22Rv1 (cell line): Measurements from ENCODE around the gene MYOD1.

ENCODE experiments used
- H3K27ac ChIP-seq: fragments of 450-650 bp; 2 replicates; pipeline ENCODE4 v1.5.1; 2017
- CTCF ChIP-seq: fragments of 450-650 bp; IDR thresholded peaks from 2 replicates; pipeline ENCODE4 v1.5.1; 2017; ENCODE audit warnings: mild to moderate bottlenecking
- ZFX ChIP-seq: fragments of 450-650 bp; IDR thresholded peaks from 2 replicates; pipeline ENCODE4 v1.6.1; 2017; ENCODE audit warnings: antibody characterized with exemption, borderline replicate concordance

The MYOD1 gene

GRCh38 chr11:17769218-17769617 lies 49.8 kb downstream of the MYOD1 start:
- no peak overlapping the region for H3K27ac ChIP-seq
- TF ChIP-seq CTCF (no peak), ZFX (no peak)

- no peak overlapping the region for H3K27ac ChIP-seq
- TF ChIP-seq CTCF (peak; percentile 37), ZFX (no peak)
These were observed 50.8 kb downstream of the MYOD1 start for GRCh38 chr11:17770048-17770652.

- TF ChIP-seq ZFX, result no peak
- TF ChIP-seq CTCF, result no peak
- H3K27ac ChIP-seq, result no peak overlapping the region
These were observed 51.5 kb downstream of the MYOD1 start for GRCh38 chr11:17770917-17771316.

GRCh38 chr11:17771415-17771814 lies 52.0 kb downstream of the MYOD1 start:
- H3K27ac ChIP-seq, result no peak overlapping the region
- TF ChIP-seq ZFX (no peak), CTCF (no peak)
